Karpas-422 (cell line): ENCODE data around the gene NEK6. TPM values are rescaled to one million over a fixed set of nuclear protein-coding genes. Genes with fewer than 3 reads are reported as not detected.

ENCODE experiments used
- DNase-seq: peaks from one replicate; pipeline ENCODE4 v3.0.0-alpha.2; 2015
- H2AFZ ChIP-seq: fragments of 200-600 bp; sonication (generic); 2 replicates; pipeline ENCODE4 v1.6.1; 2014; ENCODE audit warnings: antibody characterized with exemption, low read length, mixed read lengths
- H3K27ac ChIP-seq: fragments of 200-600 bp; sonication (generic); 2 replicates; pipeline ENCODE4 v1.5.1; 2014; ENCODE audit warnings: mild to moderate bottlenecking, low read length, moderate library complexity
- H3K27me3 ChIP-seq: fragments of 200-600 bp; sonication (generic); 2 replicates; pipeline ENCODE4 v1.6.1; 2014; ENCODE audit warnings: low read length, mixed read lengths
- H3K36me3 ChIP-seq: fragments of 200-600 bp; sonication (generic); 2 replicates; pipeline ENCODE4 v1.6.1; 2014; ENCODE audit warnings: low read length, mixed read lengths; ENCODE audit not compliant: insufficient read depth
- H3K4me1 ChIP-seq: fragments of 200-600 bp; sonication (generic); 2 replicates; pipeline ENCODE4 v1.6.1; 2014; ENCODE audit warnings: mild to moderate bottlenecking, low read length, mixed read lengths
- H3K4me2 ChIP-seq: fragments of 200-600 bp; sonication (generic); 2 replicates; pipeline ENCODE4 v1.6.1; 2014; ENCODE audit warnings: low read length, low read depth, mild to moderate bottlenecking; ENCODE audit not compliant: poor library complexity, severe bottlenecking
- H3K4me3 ChIP-seq: fragments of 200-600 bp; sonication (generic); 2 replicates; pipeline ENCODE4 v1.5.1; 2014; ENCODE audit warnings: mild to moderate bottlenecking, antibody characterized with exemption, low read length, mixed read lengths
- H3K79me2 ChIP-seq: fragments of 200-600 bp; sonication (generic); 2 replicates; pipeline ENCODE4 v1.6.1; 2014; ENCODE audit warnings: mild to moderate bottlenecking, low read length, mixed read lengths
- H3K9ac ChIP-seq: fragments of 200-600 bp; sonication (generic); 2 replicates; pipeline ENCODE4 v1.6.0; 2014; ENCODE audit warnings: low read length
- H3K9me2 ChIP-seq: fragments of 200-600 bp; sonication (generic), shearing (Covaris generic); replicated peaks from 2 replicates; pipeline ENCODE4 v1.6.0; 2014; ENCODE audit warnings: mild to moderate bottlenecking, low read length, moderate library complexity; ENCODE audit not compliant: insufficient read depth
- H3K9me3 ChIP-seq: fragments of 300-700, 200-600 bp; sonication (generic); 2 replicates; pipeline ENCODE4 v1.6.1; 2014; ENCODE audit warnings: low read length, mixed read lengths
- H4K20me1 ChIP-seq: fragments of 200-600 bp; sonication (generic); 2 replicates; pipeline ENCODE4 v1.6.1; 2014; ENCODE audit warnings: mild to moderate bottlenecking, antibody characterized with exemption, low read length, low read depth; ENCODE audit not compliant: insufficient read depth
- total RNA-seq: library from RNA; depleted of rRNA; stranded (reverse); fragments of >200 nt; shearing (Covaris generic); gene quantifications from 2 replicates; pipeline ENCODE4 v1.2.3, GENCODE V29; 2014; ENCODE audit warnings: low replicate concordance

The NEK6 gene
- total RNA-seq, 1 experiment from 2014 or later: 77.9 TPM

DNA sequence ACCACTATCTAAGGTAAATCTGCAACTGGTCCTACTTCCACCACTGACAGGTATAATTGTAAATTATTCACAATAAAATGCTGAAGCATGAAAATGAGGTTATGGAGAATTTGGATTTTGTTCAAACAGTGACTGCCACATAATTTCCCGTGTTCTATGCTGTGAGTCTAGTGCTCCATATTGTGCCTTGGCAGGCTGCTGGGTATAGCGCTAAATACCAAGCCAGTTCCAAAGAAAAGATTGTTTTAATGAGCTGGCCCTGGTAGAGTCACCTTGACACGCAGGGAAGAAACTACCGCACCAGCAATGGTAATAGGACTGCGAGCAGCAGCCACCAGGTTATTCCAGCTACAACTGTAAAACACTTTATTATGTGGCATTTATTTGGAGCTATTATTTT, 127.1 kb downstream of the NEK6 start:
- H3K9me2 ChIP-seq: no peaks in the 10 kb centered on the region
- no peaks in the 10 kb centered on the region for H4K20me1 ChIP-seq
- H3K4me1 ChIP-seq: peaks cover 26% of the 10 kb centered on the region
- no peak overlapping the region for H3K4me2 ChIP-seq
- H3K36me3 ChIP-seq: peaks cover 8% of the 10 kb centered on the region; the same call in 1 of the 2 replicates
- H3K9ac ChIP-seq: no peak overlapping the region
- H3K79me2 ChIP-seq: peaks cover 78% of the 10 kb centered on the region
- H3K4me3 ChIP-seq: no peak overlapping the region
- H3K9me3 ChIP-seq: no peaks in the 10 kb centered on the region
- H3K27me3 ChIP-seq: no peaks in the 10 kb centered on the region
- H3K27ac ChIP-seq: no peak overlapping the region
- H2AFZ ChIP-seq: no peak overlapping the region
- no peak for DNase-seq

DNA sequence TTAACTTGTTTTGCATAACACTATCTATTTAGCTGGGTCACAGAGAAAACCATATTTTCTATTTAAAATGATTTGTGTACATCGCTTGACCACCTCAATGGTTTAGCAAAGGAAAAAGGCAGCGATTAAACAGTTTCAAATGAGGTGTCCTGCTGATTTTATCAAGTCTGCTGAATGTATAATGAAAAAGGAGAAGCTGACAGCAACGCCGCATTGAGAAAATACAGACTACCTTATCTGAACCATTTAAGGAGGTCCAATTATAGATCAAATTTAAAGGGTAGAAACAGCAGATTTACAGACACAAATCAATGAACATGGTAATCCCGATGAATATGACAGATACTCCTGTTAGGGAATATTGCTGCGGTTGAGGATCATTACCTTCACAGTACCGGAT, 127.9 kb downstream of the NEK6 start:
- no peaks in the 10 kb centered on the region for H4K20me1 ChIP-seq
- H3K4me1 ChIP-seq: peaks cover 26% of the 10 kb centered on the region
- peaks cover 8% of the 10 kb centered on the region; the same call in 1 of the 2 replicates for H3K36me3 ChIP-seq
- H3K27ac ChIP-seq: no peak overlapping the region
- H3K79me2 ChIP-seq: peaks cover 86% of the 10 kb centered on the region
- H2AFZ ChIP-seq: no peak overlapping the region
- H3K4me3 ChIP-seq: no peak overlapping the region
- no peak for DNase-seq
- no peaks in the 10 kb centered on the region for H3K9me3 ChIP-seq
- no peak overlapping the region for H3K9ac ChIP-seq
- no peak overlapping the region for H3K4me2 ChIP-seq
- H3K9me2 ChIP-seq: no peaks in the 10 kb centered on the region
- H3K27me3 ChIP-seq: no peaks in the 10 kb centered on the region

DNA sequence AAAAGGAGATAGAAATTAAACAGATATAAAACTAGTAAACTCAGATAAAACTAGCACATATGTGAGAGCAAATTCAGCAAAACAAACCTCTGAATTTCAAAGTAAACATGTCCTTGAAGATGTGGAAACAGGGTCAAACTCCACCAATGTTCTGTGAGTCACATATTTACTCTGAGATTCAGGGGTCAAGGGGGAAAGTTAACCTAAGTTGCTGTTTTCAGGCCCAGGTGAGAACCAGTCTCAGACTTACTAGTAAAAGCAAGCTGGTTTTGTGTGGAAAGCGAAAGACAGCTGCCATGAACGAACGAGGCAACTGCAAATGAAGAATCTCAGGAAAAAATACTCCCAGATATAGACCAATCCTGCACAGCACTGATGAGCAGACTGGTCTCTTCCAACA, 128.5 kb downstream of the NEK6 start:
- no peak overlapping the region for H3K4me3 ChIP-seq
- H3K4me2 ChIP-seq: no peak overlapping the region
- H3K4me1 ChIP-seq: peaks cover 30% of the 10 kb centered on the region
- H3K9ac ChIP-seq: no peak overlapping the region
- H4K20me1 ChIP-seq: no peaks in the 10 kb centered on the region
- no peaks in the 10 kb centered on the region for H3K9me3 ChIP-seq
- H3K36me3 ChIP-seq: peaks cover 6% of the 10 kb centered on the region; the same call in 1 of the 2 replicates
- peaks cover 88% of the 10 kb centered on the region for H3K79me2 ChIP-seq
- H3K9me2 ChIP-seq: no peaks in the 10 kb centered on the region
- DNase-seq: no peak
- no peak overlapping the region for H3K27ac ChIP-seq
- H2AFZ ChIP-seq: no peak overlapping the region
- no peaks in the 10 kb centered on the region for H3K27me3 ChIP-seq

DNA sequence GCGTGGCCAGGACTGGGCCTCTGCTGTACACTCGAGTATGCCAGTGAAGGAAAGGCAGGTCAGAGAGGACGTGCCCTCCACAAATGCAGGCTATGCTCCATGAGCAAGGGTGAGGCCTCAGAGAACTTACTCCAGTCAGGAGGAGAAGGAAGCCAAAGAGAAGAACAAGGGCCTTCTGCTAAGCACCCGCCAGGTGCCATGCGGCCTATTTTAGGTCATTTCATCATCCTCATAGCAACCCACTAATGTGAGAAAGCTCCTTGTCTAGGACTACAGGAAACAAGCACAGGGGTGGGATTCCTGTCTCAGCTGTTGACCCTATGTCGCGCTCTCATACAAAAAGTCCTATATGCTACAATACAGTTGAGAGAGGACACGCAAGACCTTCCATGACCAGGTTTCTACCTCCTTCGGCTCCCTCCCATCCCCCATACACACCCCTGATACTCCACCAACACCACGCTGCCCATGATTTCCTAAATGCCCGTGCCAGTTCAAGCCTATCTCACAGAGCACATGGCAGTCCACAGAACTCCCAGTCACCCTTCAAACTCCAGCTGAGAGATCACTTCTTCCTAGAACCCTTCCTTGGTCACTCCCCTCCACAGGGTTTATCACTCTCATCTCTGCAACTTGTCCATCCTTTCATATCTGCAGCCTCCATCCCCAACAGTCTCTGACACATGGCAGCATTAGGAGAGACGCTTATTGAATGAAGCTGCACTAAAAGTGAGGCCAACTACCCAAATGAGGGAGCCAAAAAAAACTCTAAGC, 130.7 kb downstream of the NEK6 start:
- H3K4me3 ChIP-seq: no peak overlapping the region
- H3K36me3 ChIP-seq: peaks cover under 1% of the 10 kb centered on the region; the same call in 1 of the 2 replicates
- no peak for DNase-seq
- no peaks in the 10 kb centered on the region for H3K9me3 ChIP-seq
- no peak overlapping the region for H3K9ac ChIP-seq
- peaks cover 99% of the 10 kb centered on the region for H3K79me2 ChIP-seq
- H2AFZ ChIP-seq: no peak overlapping the region
- peaks cover 30% of the 10 kb centered on the region for H3K4me1 ChIP-seq
- no peak overlapping the region for H3K27ac ChIP-seq
- H3K27me3 ChIP-seq: no peaks in the 10 kb centered on the region
- no peaks in the 10 kb centered on the region for H3K9me2 ChIP-seq
- H3K4me2 ChIP-seq: no peak overlapping the region
- H4K20me1 ChIP-seq: no peaks in the 10 kb centered on the region

DNA sequence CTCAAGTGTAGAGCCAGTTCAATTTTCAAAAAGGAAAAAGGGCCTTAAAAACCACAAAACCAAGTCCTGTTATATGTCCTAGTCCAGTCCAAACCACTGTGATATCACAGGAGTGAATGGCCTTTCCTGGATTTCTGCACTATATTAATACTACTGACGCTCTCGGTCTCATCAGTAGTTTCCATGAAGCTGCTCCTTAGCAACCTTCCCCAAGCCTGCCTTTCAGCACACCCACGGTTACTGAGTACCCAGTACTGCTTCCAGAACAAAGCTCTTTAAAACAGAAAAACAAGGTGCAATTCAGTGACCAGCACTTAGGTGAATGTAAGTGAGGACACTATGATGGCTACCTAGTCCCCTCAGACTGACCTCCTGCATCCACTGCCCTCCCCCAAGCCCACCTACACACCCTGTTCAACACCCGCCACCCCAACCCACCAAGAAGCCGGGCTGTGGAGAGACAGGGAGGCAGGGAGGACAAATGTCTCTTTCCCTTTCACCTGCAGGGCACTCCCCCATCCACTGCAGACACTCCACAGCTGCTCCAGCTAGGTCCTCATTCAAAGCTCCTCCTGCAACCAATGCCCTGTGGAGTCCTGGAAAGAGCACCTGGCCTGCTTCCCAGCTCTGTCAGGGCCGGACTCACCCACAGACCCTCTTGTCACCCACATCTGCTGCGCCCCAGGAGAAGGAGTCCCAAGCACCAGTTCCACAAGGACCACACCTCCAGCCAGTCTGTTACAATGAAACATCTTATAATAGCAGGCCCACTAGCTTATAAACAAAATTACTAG, 131.6 kb downstream of the NEK6 start:
- Histone ChIP-seq H3K9ac (no peak overlapping the region), H3K4me3 (no peak overlapping the region), H3K27ac (no peak overlapping the region), H3K4me1 (peaks cover 35% of the 10 kb centered on the region), H3K79me2 (peaks cover 100% of the 10 kb centered on the region), H4K20me1 (no peaks in the 10 kb centered on the region), H3K27me3 (no peaks in the 10 kb centered on the region), H3K9me3 (no peaks in the 10 kb centered on the region), H2AFZ (no peak overlapping the region), H3K4me2 (no peak overlapping the region), H3K36me3 (peaks cover 9% of the 10 kb centered on the region; the same call in 1 of the 2 replicates), H3K9me2 (no peaks in the 10 kb centered on the region)
- DNase-seq: no peak

DNA sequence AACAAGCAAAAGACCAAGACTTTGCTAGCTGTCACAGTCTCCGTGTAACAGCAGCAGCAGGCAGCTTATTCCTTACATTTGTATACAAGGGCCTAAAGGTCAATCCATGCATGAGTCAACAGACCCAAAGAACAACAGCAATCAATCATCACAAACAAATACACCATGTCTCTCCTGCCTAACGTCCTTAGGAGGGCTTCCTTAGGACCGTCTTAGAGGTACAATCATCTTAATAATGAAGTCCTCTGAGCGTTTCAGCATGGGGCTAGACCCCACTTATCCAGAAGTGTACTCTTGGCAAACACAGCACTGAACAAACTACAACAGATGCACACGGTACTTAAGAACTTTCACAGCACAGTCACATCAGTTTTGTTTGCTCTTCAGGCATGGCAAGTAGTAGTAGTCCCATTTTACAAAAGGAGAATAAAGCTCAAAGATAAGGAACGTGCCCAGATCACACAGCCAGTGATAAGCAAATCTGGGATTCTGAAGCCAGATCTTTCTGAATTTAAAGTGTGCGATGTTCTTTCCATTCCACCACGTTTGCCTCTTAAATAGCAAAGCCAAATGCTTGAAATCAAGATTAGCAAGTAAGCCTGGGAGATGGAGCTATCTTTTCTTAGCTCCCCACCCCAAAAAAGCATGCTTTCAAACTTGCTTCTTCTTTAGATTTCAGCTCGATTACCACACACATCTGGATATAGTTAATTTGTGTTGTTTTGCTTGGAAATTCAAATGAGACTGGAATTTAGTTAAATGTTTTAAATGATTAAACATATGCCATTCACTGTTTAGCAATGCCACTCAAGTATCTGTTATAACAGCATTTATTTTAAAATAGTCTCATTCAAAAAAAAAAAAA, 133.3 kb downstream of the NEK6 start:
- Histone ChIP-seq H3K4me3 (no peak overlapping the region), H3K79me2 (peaks cover 98% of the 10 kb centered on the region), H3K27me3 (no peaks in the 10 kb centered on the region), H2AFZ (no peak overlapping the region), H3K36me3 (peaks cover 15% of the 10 kb centered on the region; the same call in 1 of the 2 replicates), H3K4me2 (no peak overlapping the region), H3K9ac (no peak overlapping the region), H4K20me1 (0 out of 2 replicates have a peak, but pooled peaks cover 4% of the 10 kb centered on the region), H3K9me2 (no peaks in the 10 kb centered on the region), H3K4me1 (peaks cover 43% of the 10 kb centered on the region), H3K9me3 (no peaks in the 10 kb centered on the region), H3K27ac (no peak overlapping the region)
- no peak for DNase-seq

DNA sequence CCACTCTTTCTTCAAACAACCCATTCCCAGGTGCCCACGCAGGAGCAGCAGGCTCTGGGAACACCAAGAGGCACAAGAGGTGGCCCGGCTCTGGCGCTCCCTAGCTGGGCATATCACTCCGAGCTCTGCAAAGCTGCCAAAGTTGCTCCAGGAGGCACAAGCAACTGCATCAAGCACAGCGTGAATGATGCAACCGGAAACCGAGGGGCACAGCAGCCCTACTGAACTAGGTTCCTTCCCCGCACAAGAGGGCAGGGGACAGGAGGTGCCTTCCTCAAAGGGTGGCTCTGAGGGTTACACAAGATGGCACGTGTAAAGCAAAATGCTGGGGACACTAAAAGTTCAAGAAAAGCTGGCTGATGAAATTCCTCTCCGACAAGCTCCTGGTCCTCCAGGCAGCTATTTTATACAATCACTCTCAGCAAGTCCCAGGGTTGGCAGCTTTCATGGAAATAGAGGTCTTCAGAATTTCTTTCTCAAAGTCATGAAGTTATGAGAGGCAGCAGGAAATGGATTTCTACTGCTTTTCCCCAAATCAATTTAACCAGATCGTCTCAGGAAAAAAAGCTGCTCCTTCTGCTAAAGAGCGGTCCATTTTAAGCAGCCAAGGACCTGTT, 134.6 kb downstream of the NEK6 start:
- H3K4me1 ChIP-seq: peaks cover 43% of the 10 kb centered on the region
- H3K9ac ChIP-seq: no peak overlapping the region
- H3K27me3 ChIP-seq: no peaks in the 10 kb centered on the region
- H3K4me2 ChIP-seq: no peak overlapping the region
- H2AFZ ChIP-seq: no peak overlapping the region
- H3K36me3 ChIP-seq: peaks cover 15% of the 10 kb centered on the region; the same call in 1 of the 2 replicates
- 0 out of 2 replicates have a peak, but pooled peaks cover 4% of the 10 kb centered on the region for H4K20me1 ChIP-seq
- peaks cover 98% of the 10 kb centered on the region for H3K79me2 ChIP-seq
- no peaks in the 10 kb centered on the region for H3K9me3 ChIP-seq
- H3K4me3 ChIP-seq: no peak overlapping the region
- H3K9me2 ChIP-seq: no peaks in the 10 kb centered on the region
- no peak overlapping the region for H3K27ac ChIP-seq
- DNase-seq: no peak
